HL-60/S4 (cell line): Measurements from ENCODE around the gene PHACTR2.
"Not testable (repeated sequence)": the region's sequence is repeated elsewhere in the genome, so short reads cannot be mapped to it uniquely, and the experiment has no call there.

Experiments
- in situ Hi-C: fragments of 300-500 bp; cut with MboI; formaldehyde crosslinking; loops from 2 replicates; pipeline ENCODE4 v1.14.3; 2022; ENCODE audit warnings: low sequenced_read_pairs

PHACTR2 gene

GRCh38 chr6:143759666-143760065, 81.9 kb downstream of the PHACTR2 start:
- in situ Hi-C loops, result no loop called here

GRCh38 chr6:143761074-143761473, 83.3 kb downstream of the PHACTR2 start:
- in situ Hi-C loops, result no loop called here

DNA sequence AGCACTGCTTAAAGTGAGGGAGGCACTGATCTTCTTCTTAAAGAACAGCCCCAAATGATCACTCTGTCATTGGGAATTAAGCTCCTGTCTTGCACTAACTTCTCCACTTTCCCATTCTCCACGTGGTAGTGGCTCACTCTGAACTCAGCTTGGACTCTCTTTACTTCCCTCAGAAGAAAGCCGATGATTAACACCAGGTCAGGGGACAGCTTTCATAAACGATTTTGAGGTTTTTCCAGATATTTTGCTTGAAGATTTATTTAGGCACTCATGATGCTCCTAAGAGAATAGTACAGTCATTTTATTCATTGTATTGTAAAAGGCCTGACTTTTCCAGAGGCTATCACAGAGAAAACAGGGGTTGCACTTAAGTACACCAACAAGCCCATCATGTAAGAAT, 84.4 kb downstream of the PHACTR2 start:
- in situ Hi-C loops, result no loop called here

DNA sequence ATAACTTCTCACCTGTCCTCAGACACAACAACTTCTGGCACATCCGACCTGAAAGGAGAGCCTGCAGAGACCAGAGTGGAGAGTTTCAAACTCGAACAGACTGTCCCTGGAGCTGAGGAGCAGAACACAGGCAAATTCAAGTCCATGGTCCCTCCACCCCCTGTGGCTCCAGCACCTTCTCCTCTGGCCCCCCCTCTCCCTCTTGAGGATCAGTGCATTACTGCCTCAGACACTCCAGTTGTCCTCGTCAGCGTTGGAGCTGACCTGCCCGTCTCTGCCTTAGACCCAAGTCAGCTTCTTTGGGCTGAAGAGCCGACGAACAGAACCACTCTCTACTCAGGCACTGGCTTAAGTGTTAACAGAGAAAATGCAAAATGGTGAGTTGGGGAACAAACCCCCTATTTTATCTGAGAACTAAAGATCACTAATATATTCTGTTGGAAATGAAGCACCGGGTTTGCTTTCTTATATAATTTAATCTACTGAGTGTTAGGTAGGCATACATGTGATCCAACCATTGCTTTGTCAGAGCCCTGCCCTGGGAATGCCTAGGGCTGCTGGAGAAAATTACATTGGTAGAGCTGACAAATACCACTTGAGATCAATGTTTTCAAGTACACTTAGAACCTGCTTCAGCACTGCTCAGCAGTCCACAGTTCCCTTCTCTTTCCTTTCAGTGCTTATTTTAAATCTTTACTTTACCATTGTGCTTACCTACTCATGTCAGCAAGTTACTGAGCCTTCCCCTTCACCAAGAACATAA, 87.8 kb downstream of the PHACTR2 start:
- in situ Hi-C loops, result no loop called here

- in situ Hi-C loops, result no loop called here
Measured at GRCh38 chr6:143766185-143766553, 88.4 kb downstream of the PHACTR2 start.

- in situ Hi-C loops, result no loop called here
Measured at GRCh38 chr6:143767433-143767832, 89.7 kb downstream of the PHACTR2 start.

- in situ Hi-C loops, result no loop called here
Measured at GRCh38 chr6:143772116-143773086, 94.6 kb downstream of the PHACTR2 start.

DNA sequence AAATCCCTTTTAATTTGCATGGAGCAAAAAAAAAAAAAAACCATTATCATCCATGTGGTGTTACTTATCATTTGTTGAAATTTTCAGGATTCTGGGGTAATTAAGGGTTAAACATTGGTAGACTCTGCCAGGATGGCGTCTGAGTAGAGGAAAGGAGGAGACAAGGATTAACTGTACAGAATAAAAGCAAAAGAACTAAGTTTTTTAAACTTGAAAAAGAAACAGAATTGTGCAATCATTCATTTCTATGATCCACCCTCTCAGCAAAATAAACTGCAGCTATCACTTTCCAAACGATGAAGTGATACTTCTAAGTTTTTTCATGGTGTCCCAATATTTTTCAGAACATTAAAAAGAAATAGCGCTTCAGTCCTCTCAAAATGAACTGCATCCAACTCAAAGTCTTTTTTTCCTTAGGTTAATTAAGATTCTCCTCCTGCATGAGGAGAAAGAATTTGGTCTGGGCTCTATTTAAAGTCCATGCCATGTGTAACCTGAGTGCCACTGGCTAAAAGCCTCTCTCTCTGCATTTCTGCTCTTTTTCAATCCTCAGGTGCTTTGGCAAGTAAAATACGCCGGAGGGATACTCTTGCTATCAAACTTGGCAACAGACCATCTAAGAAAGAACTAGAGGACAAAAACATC, 95.9 kb downstream of the PHACTR2 start:
- in situ Hi-C loops, result no loop called here

- in situ Hi-C loops, result no loop called here
Measured at GRCh38 chr6:143774347-143774746, 96.6 kb downstream of the PHACTR2 start.

GRCh38 chr6:143775336-143775735, 97.6 kb downstream of the PHACTR2 start:
- in situ Hi-C loops, result no loop called here

GRCh38 chr6:143778926-143779325, 101.2 kb downstream of the PHACTR2 start:
- in situ Hi-C loops, result no loop called here

GRCh38 chr6:143782481-143782880, 104.7 kb downstream of the PHACTR2 start:
- in situ Hi-C loops, result no loop called here

DNA sequence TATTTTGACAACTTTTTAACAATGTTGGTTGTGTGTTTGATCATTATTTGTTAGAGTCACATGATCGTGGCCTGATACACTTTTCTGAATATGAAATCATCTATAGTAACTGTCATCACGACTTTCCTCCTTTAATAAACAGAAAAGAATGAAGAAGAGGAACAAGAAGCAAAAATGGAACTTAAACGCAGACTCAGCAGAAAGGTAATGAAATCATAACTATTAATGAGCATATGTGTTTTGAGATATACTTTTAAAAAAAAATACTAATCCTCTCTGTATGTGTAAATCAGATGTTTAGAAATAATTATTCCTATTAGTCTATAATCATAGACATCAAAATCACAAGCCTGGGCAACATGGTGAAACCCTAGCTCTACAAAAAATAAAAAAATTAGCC, 105.3 kb downstream of the PHACTR2 start:
- in situ Hi-C loops, result no loop called here

DNA sequence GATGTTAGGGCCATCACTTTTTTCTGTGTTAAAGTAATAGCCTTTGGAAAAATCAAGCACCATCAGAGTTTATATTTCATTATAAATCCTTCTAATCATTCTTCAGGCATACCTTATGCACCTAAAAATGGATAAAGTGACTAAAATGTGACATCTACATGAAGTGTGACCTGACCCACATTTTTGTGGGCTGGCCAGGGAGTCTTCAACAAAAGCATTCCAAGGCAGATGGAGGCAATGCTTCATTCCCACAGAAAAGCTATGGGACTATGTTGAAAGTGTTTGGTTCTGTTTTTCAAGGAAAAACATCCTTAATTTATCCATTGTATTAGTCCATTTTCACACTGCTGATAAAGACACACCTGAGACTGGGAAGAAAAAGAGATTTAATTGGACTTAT, 106.6 kb downstream of the PHACTR2 start:
- in situ Hi-C loops, result no loop called here

DNA sequence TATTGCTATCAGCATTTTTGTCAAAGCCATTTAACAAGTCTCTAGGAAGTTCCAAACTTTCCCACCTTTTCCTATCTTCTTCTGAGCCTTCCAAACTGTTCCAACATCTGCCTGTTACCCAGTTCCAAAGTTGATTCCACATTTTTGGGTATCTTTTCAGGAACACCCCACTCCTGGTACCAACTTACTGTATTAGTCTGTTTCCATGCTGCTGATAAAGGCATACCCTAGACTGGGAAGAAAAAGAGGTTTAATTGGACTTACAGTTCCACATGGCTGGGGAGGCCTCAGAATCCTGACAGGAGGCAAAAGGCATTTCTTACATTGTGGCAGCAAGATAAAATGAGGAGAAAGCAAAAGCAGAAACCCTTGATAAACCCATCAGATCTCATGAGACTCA, 108.6 kb downstream of the PHACTR2 start:
- in situ Hi-C loops, result not testable (repeated sequence)

GRCh38 chr6:143792402-143793279, 114.9 kb downstream of the PHACTR2 start:
- in situ Hi-C loops, result no loop called here

DNA sequence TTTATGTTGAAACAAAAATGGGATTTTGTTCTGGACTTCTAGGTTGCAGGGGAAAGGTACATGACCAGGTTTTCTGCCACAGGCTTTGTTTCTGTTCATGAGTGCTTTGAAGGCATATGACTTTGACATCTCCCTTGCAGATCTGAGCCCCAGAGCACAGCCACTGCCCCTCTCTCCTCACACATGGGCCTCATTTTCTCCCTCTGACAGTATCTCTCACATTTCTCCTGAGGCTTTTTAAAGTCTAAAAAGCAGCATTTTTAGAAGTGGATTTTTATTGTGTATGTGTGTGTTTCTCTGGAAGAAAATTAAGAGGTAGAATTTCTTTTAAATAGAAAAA, 115.5 kb downstream of the PHACTR2 start:
- in situ Hi-C loops, result no loop called here

DNA sequence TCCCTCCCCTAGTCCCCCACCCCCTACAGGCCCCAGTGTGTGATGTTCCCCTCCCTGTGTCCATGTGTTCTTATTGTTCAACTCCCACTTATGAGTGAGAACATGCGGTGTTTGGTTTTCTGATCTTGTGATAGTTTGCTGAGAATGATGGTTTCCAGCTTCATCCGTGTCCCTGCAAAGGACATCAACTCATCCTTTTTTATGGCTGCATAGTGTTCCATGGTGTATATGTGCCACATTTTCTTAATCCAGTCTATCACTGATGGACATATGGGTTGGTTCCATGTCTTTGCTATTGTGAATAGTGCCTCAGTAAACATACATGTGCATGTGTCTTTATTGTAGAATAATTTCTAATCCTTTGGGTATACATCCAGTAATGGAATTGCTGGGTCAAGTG, 118.8 kb downstream of the PHACTR2 start:
- in situ Hi-C loops, result not testable (repeated sequence)

- in situ Hi-C loops, result not testable (repeated sequence)
Measured at GRCh38 chr6:143798487-143798886, 120.7 kb downstream of the PHACTR2 start.

- in situ Hi-C loops, result no loop called here
Measured at GRCh38 chr6:143802833-143803565, 125.2 kb downstream of the PHACTR2 start.
